HG02571 (cell line): Measurements from ENCODE around the gene SLC17A7.

ENCODE experiments used
- ATAC-seq: cut with Tn5 transposase; IDR thresholded peaks from one replicate; pipeline ENCODE4 v1.9.1; 2021; ENCODE audit warnings: mild to moderate bottlenecking, moderate library complexity; ENCODE audit not compliant: unreplicated experiment

The SLC17A7 gene

GRCh38 chr19:49383599-49383998, 57.7 kb downstream of the SLC17A7 start:
- no peak for ATAC-seq

- no peak for ATAC-seq
Observed at GRCh38 chr19:49382639-49383038, 58.7 kb downstream of the SLC17A7 start.

GRCh38 chr19:49380391-49380790, 60.9 kb downstream of the SLC17A7 start:
- ATAC-seq, result no peak
